Type B pancreatic cell (in vitro differentiated cells): ENCODE results near the gene PDS5A. TPM values are rescaled to one million over a fixed set of nuclear protein-coding genes. Genes with fewer than 3 reads are reported as not detected.
"Not testable (repeated sequence)": the region's sequence is repeated elsewhere in the genome, so short reads cannot be mapped to it uniquely, and the experiment has no call there.

Experiments used
- DNase-seq: peaks from one replicate; pipeline ENCODE4 v3.0.0; 2021; ENCODE audit warnings: mixed read lengths; ENCODE audit not compliant: unreplicated experiment; ENCODE audit errors: extremely low spot score
- H3K27ac Mint-ChIP-seq: 2 replicates; pipeline ENCODE4 v1.8.0; 2021; ENCODE audit warnings: mild to moderate bottlenecking, mixed read lengths
- H3K27me3 Mint-ChIP-seq: 2 replicates; pipeline ENCODE4 v1.8.0; 2021; ENCODE audit warnings: mixed read lengths
- H3K36me3 Mint-ChIP-seq: 2 replicates; pipeline ENCODE4 v1.8.0; 2021; ENCODE audit warnings: mixed read lengths
- H3K4me1 Mint-ChIP-seq: one replicate; pipeline ENCODE4 v1.8.0; 2021; ENCODE audit warnings: mixed read lengths; ENCODE audit not compliant: unreplicated experiment
- H3K4me3 Mint-ChIP-seq: 2 replicates; pipeline ENCODE4 v1.8.0; 2021; ENCODE audit warnings: mild to moderate bottlenecking, mixed read lengths
- H3K9me3 Mint-ChIP-seq: 2 replicates; pipeline ENCODE4 v1.8.0; 2021; ENCODE audit warnings: mixed read lengths
- CTCF ChIP-seq: fragments of 200-600 bp; sonication (generic); conservative IDR thresholded peaks from 2 replicates; pipeline ENCODE4 v1.5.0; 2021; ENCODE audit warnings: antibody characterized with exemption, mild to moderate bottlenecking
- long read RNA-seq: library from polyadenylated mRNA; unstranded; transcript quantifications from one replicate; pipeline ENCODE4 v2.0.0, GENCODE V29; 2020
- total RNA-seq: library from RNA; stranded (reverse); gene quantifications from 2 replicates; pipeline ENCODE4 v1.2.1, GENCODE V29; 2021; ENCODE audit warnings: low replicate concordance

PDS5A gene, protein sequence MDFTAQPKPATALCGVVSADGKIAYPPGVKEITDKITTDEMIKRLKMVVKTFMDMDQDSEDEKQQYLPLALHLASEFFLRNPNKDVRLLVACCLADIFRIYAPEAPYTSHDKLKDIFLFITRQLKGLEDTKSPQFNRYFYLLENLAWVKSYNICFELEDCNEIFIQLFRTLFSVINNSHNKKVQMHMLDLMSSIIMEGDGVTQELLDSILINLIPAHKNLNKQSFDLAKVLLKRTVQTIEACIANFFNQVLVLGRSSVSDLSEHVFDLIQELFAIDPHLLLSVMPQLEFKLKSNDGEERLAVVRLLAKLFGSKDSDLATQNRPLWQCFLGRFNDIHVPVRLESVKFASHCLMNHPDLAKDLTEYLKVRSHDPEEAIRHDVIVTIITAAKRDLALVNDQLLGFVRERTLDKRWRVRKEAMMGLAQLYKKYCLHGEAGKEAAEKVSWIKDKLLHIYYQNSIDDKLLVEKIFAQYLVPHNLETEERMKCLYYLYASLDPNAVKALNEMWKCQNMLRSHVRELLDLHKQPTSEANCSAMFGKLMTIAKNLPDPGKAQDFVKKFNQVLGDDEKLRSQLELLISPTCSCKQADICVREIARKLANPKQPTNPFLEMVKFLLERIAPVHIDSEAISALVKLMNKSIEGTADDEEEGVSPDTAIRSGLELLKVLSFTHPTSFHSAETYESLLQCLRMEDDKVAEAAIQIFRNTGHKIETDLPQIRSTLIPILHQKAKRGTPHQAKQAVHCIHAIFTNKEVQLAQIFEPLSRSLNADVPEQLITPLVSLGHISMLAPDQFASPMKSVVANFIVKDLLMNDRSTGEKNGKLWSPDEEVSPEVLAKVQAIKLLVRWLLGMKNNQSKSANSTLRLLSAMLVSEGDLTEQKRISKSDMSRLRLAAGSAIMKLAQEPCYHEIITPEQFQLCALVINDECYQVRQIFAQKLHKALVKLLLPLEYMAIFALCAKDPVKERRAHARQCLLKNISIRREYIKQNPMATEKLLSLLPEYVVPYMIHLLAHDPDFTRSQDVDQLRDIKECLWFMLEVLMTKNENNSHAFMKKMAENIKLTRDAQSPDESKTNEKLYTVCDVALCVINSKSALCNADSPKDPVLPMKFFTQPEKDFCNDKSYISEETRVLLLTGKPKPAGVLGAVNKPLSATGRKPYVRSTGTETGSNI (N-terminal part only)
- total RNA-seq, result 67.1 and 73.3 TPM in 2 replicates
- long read RNA-seq, partial matches to known transcripts, result 14 of 16 reads
- long read RNA-seq, other reads (novel, unspliced or antisense), result 1 of 16 reads

- peak; percentile 87 for TF ChIP-seq CTCF
- peak; percentile 94 for DNase-seq
- peaks cover 21% of the 10 kb centered on the region for H3K4me1 Mint-ChIP-seq
- peak within 1 kb of the TSS; percentile 96 for H3K4me3 Mint-ChIP-seq
- peaks cover 25% of the 10 kb centered on the region for H3K36me3 Mint-ChIP-seq
- peak within 1 kb of the TSS; percentile 93 for H3K27ac Mint-ChIP-seq
- no peaks in the 10 kb centered on the region for H3K27me3 Mint-ChIP-seq
- H3K9me3 Mint-ChIP-seq, result no peaks in the 10 kb centered on the region
These were observed at the start of gene PDS5A for GRCh38 chr4:39977489-39978377. PDS5A (minus strand) TSS chr4:39977911; CDS start chr4:39976577, 1,334 bp downstream.

GRCh38 chr4:40024049-40024448, 46.3 kb upstream of the PDS5A start:
- H3K27ac Mint-ChIP-seq, H3K4me3 Mint-ChIP-seq, H3K27me3 Mint-ChIP-seq, H3K4me1 Mint-ChIP-seq, DNase-seq, H3K36me3 Mint-ChIP-seq, H3K9me3 Mint-ChIP-seq: not testable (repeated sequence)

DNA sequence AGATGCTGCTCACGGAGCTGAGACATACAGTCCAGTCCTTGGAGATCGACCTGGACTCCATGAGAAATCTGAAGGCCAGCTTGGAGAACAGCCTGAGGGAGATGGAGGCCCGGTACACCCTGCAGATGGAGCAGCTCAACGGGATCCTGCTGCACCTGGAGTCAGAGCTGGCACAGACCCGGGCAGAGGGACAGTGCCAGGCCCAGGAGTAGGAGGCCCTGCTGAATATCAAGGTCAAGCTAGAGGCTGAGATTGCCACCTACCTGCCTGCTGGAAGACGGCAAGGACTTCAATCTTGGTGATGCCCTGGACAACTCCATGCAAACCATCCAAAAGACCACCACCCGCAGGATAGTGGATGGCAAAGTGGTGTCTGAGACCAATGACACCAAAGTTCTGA, 43.4 kb upstream of the PDS5A start:
- not testable (repeated sequence) for DNase-seq, H3K27me3 Mint-ChIP-seq, H3K36me3 Mint-ChIP-seq, H3K4me3 Mint-ChIP-seq, H3K27ac Mint-ChIP-seq, H3K9me3 Mint-ChIP-seq, H3K4me1 Mint-ChIP-seq

- H3K9me3 Mint-ChIP-seq, result no peaks in the 10 kb centered on the region
- no peaks in the 10 kb centered on the region for H3K36me3 Mint-ChIP-seq
- H3K27ac Mint-ChIP-seq, result no peak overlapping the region
- no peaks in the 10 kb centered on the region for H3K4me1 Mint-ChIP-seq
- no peak overlapping the region for H3K4me3 Mint-ChIP-seq
- TF ChIP-seq CTCF, result no peak
- no peak for DNase-seq
- no peaks in the 10 kb centered on the region for H3K27me3 Mint-ChIP-seq
These were observed 42.5 kb upstream of the PDS5A start for GRCh38 chr4:40020221-40020620.

GRCh38 chr4:40016007-40016406, 38.3 kb upstream of the PDS5A start:
- DNase-seq, result no peak
- Mint-ChIP-seq H3K4me3 (no peak overlapping the region), H3K4me1 (no peaks in the 10 kb centered on the region), H3K9me3 (no peaks in the 10 kb centered on the region), H3K27me3 (no peaks in the 10 kb centered on the region), H3K27ac (no peak overlapping the region), H3K36me3 (no peaks in the 10 kb centered on the region)
- no peak for TF ChIP-seq CTCF
